HepG2 (cell line): ENCODE measurements around the gene MTNR1A. TPM values are rescaled to one million over a fixed set of nuclear protein-coding genes. Genes with fewer than 3 reads are reported as not detected.
A peak's percentile ranks its signal among the peaks of the same experiment; 100 is the strongest.

ENCODE experiments used
- ATAC-seq: fragments of 200-7000 bp; cut with Tn5 transposase; 3 replicates; pipeline ENCODE4 v1.9.1; 2020; ENCODE audit warnings: mild to moderate bottlenecking, moderate library complexity
- BruUV-seq: library from RNA; stranded (reverse); fragments of 400-500 nt; replicated peaks from 2 replicates; lab custom pipeline; 2021; lab: Mats Ljungman, UMichigan
- CTCF ChIA-PET: fragments of 300-600 bp; formaldehyde crosslinking; extraction: SDS; loops from one replicate; lab custom pipeline; 2021; ENCODE audit warnings: low total read pairs, inconsistent platforms, low intra/inter-chr PET ratio; lab: Yijun Ruan, JAX
- POLR2A ChIA-PET: fragments of 350-600 bp; sonication (Branson Sonifier 250); formaldehyde crosslinking; loops from one replicate; lab custom pipeline; 2020; ENCODE audit warnings: antibody characterized with exemption, inconsistent platforms; lab: Yijun Ruan, JAX
- DNase-seq: peaks from one replicate; pipeline ENCODE4 v3.0.0-alpha.2; 2015; ENCODE audit warnings: low spot score
- FAIRE-seq: peaks from 3 replicates; lab custom pipeline; 2011; peaks lifted over from hg19 to GRCh38; lab: Jason Lieb, UNC
- H2AFZ ChIP-seq: one replicate; pipeline ENCODE4 v1.6.1; 2011; ENCODE audit warnings: low read length, inconsistent platforms
- H3K27ac ChIP-seq: fragments of 300-600 bp; 3 replicates; pipeline ENCODE4 v1.8.0; 2011; ENCODE audit warnings: mixed run types, mild to moderate bottlenecking, mixed read lengths, low read length, inconsistent platforms; ENCODE audit not compliant: insufficient read depth; ENCODE audit errors: extremely low read length
- H3K27me3 ChIP-seq, 2 experiments: fragments of 200-600 bp in 1 of 2; 2 replicates in 1 of 2; 3 replicates in 1 of 2; pipeline versions ENCODE4 v1.6.0 to v1.8.0; 2011; ENCODE audit warnings: low read length in 2 of 2, mild to moderate bottlenecking in 2 of 2, moderate library complexity in 2 of 2, inconsistent platforms in 1 of 2; ENCODE audit not compliant: insufficient read depth in 2 of 2, control insufficient read depth in 1 of 2
- H3K36me3 ChIP-seq, 2 experiments: fragments of 200-600 bp in 1 of 2; replicated peaks in 1 of 2; 2 replicates in 1 of 2; 3 replicates in 1 of 2; pipeline versions ENCODE4 v1.5.1 to v1.8.0; 2011; ENCODE audit warnings: low read length in 2 of 2, inconsistent platforms in 1 of 2; ENCODE audit not compliant: insufficient read depth in 2 of 2, control insufficient read depth in 1 of 2
- H3K4me1 ChIP-seq: 2 replicates; pipeline ENCODE4 v1.5.1; 2012; ENCODE audit warnings: low read length, inconsistent platforms; ENCODE audit not compliant: insufficient read depth
- H3K4me2 ChIP-seq: 2 replicates; pipeline ENCODE4 v1.6.0; 2011; ENCODE audit warnings: low read depth, low read length, inconsistent platforms
- H3K4me3 ChIP-seq, 3 experiments: fragments of 200-600 bp in 1 of 3; sonication (generic), shearing (Covaris generic) in 1 of 3; replicated peaks in 1 of 3; 2 replicates each; pipeline ENCODE4 v1.5.1; 2011 to 2016; ENCODE audit warnings: low read length in 3 of 3, inconsistent platforms in 2 of 3, low read depth in 2 of 3, mild to moderate bottlenecking in 2 of 3, control low read depth in 1 of 3, mixed read lengths in 1 of 3; ENCODE audit not compliant: insufficient read depth in 1 of 3
- H3K79me2 ChIP-seq: one replicate; pipeline ENCODE4 v1.6.1; 2011; ENCODE audit warnings: low read length, inconsistent platforms; ENCODE audit not compliant: insufficient read depth
- H3K9ac ChIP-seq: 2 replicates; pipeline ENCODE4 v1.6.0; 2011; ENCODE audit warnings: mild to moderate bottlenecking, low read depth, low read length, inconsistent platforms; ENCODE audit not compliant: insufficient read depth
- H3K9me3 ChIP-seq: 2 replicates; pipeline ENCODE4 v1.5.1; 2012; ENCODE audit warnings: mild to moderate bottlenecking, low read length
- H4K20me1 ChIP-seq: 2 replicates; pipeline ENCODE4 v1.6.0; 2011; ENCODE audit warnings: inconsistent platforms, mild to moderate bottlenecking, low read length, moderate library complexity; ENCODE audit not compliant: insufficient read depth
- GPN1 ChIP-seq: sonication (generic); formaldehyde crosslinking; IDR thresholded peaks from 2 replicates; pipeline ENCODE4 v1.5.1; 2020; ENCODE audit warnings: missing genetic modification reagents, borderline replicate concordance
- HES4 ChIP-seq: sonication (generic); formaldehyde crosslinking; IDR thresholded peaks from 2 replicates; pipeline ENCODE4 v1.9.0; 2021; ENCODE audit warnings: mild to moderate bottlenecking, missing genetic modification reagents, borderline replicate concordance
- NCOA1 ChIP-seq: sonication (generic); formaldehyde crosslinking; IDR thresholded peaks from 2 replicates; pipeline ENCODE4 v1.9.0; 2021; ENCODE audit warnings: missing genetic modification reagents
- NFYC ChIP-seq: IDR thresholded peaks from 2 replicates; pipeline ENCODE4 v1.6.1; 2016; ENCODE audit warnings: missing genetic modification reagents, missing compliant biosample characterization
- PRDM4 ChIP-seq: sonication (generic); formaldehyde crosslinking; IDR thresholded peaks from 2 replicates; pipeline ENCODE4 v1.9.0; 2021; ENCODE audit warnings: missing genetic modification reagents, borderline replicate concordance
- SRSF1 ChIP-seq: fragments of 200-400 bp; formaldehyde crosslinking; optimal IDR thresholded peaks from 2 replicates; pipeline ENCODE3; 2017; ENCODE audit warnings: mild to moderate bottlenecking, low read depth, low read length, moderate library complexity
- ZNF12 ChIP-seq: sonication (generic); formaldehyde crosslinking; IDR thresholded peaks from 2 replicates; pipeline ENCODE4 v1.5.0; 2020; ENCODE audit warnings: missing genetic modification reagents
- ZNF20 ChIP-seq: sonication (generic); formaldehyde crosslinking; IDR thresholded peaks from 2 replicates; pipeline ENCODE4 v1.4.0; 2020; ENCODE audit warnings: mild to moderate bottlenecking, moderate library complexity, missing genetic modification reagents
- ZNF234 ChIP-seq: sonication (generic); formaldehyde crosslinking; conservative IDR thresholded peaks from 2 replicates; pipeline ENCODE4 v1.5.1; 2020; ENCODE audit warnings: mild to moderate bottlenecking, missing genetic modification reagents
- ZNF737 ChIP-seq: sonication (generic); formaldehyde crosslinking; IDR thresholded peaks from 2 replicates; pipeline ENCODE4 v1.5.0; 2020; ENCODE audit warnings: missing genetic modification reagents, mild to moderate bottlenecking, borderline replicate concordance
- WGBS: methylation state at CpG from one replicate; pipeline ENCODE4 v1.1.6; 2017; ENCODE audit warnings: low lambda C conversion rate; 5-methylcytosine and 5-hydroxymethylcytosine counted together
- in situ Hi-C: cut with HindIII; loops from 2 replicates; pipeline ENCODE4 v1.10.0; 2017; ENCODE audit warnings: low pct_unique_long_range_greater_than_20kb; ENCODE audit not compliant: extremely low pct_ligation_motif_present
- intact Hi-C: fragments of 100-400 bp; cut with micrococcal nuclease; formaldehyde crosslinking; loops from one replicate; pipeline ENCODE4 v1.10.0; 2022; ENCODE audit not compliant: unreplicated experiment
- polyA plus RNA-seq, 8 experiments: library from polyadenylated mRNA; depleted of rRNA in 3 of 8; stranded (reverse) in 7 of 8; unstranded in 1 of 8; fragments of >200 nt; fragmentation: Illumina TruSeq in 4 of 8; extraction: Trizol in 4 of 8; gene quantifications; 2 replicates each; pipeline versions ENCODE4 v1.2.1 to v1.2.3, GENCODE V29; 2011 to 2016; ENCODE audit warnings: low read depth in 4 of 8, missing spikeins in 1 of 8, mixed read lengths in 1 of 8; ENCODE audit not compliant: insufficient read depth in 1 of 8
- total RNA-seq, 5 experiments: library from RNA; depleted of rRNA; stranded (reverse); fragments of >200 nt; fragmentation: Illumina TruSeq; extraction: Trizol; gene quantifications; 2 replicates each; pipeline ENCODE4 v1.2.3, GENCODE V29; 2016; ENCODE audit warnings: low read depth in 1 of 5
- TF ChIP-seq, protein P1 (sequence below): sonication (generic); formaldehyde crosslinking; IDR thresholded peaks from 2 replicates; pipeline ENCODE4 v1.4.0; 2020; ENCODE audit warnings: missing genetic modification reagents
- TF ChIP-seq, protein P2 (sequence below): sonication (generic); formaldehyde crosslinking; IDR thresholded peaks from 2 replicates; pipeline ENCODE4 v1.8.1; 2022; ENCODE audit warnings: low read depth, mild to moderate bottlenecking, missing genetic modification reagents

MTNR1A gene
- total and polyA plus RNA-seq, 2 of the 13 experiments (the other 11 are each of a cell fraction or from before 2014, with no cell fraction given) = not detected

- Histone ChIP-seq H2AFZ (no peak overlapping the region), H3K4me1 (no peaks in the 10 kb centered on the region)
- TF ChIP-seq, protein P1, sequence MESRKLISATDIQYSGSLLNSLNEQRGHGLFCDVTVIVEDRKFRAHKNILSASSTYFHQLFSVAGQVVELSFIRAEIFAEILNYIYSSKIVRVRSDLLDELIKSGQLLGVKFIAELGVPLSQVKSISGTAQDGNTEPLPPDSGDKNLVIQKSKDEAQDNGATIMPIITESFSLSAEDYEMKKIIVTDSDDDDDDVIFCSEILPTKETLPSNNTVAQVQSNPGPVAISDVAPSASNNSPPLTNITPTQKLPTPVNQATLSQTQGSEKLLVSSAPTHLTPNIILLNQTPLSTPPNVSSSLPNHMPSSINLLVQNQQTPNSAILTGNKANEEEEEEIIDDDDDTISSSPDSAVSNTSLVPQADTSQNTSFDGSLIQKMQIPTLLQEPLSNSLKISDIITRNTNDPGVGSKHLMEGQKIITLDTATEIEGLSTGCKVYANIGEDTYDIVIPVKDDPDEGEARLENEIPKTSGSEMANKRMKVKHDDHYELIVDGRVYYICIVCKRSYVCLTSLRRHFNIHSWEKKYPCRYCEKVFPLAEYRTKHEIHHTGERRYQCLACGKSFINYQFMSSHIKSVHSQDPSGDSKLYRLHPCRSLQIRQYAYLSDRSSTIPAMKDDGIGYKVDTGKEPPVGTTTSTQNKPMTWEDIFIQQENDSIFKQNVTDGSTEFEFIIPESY = peak; percentile 74
- TF ChIP-seq NCOA1 (CRISPR knock-in tag) = no peak
- TF ChIP-seq, all 625 proteins: peak for 1
- WGBS = 98% methylated on average over 9 of the region's 9 CpGs
- ATAC-seq (no peak), DNase-seq (no peak), FAIRE-seq (no peak)
- ChIA-PET CTCF (no interaction called here), POLR2A (no interaction called here)
- Histone ChIP-seq H3K36me3 (peaks cover 48 to 92% of the 10 kb centered on the region in 2 experiments), H4K20me1 (no peaks in the 10 kb centered on the region), H3K9me3 (no peaks in the 10 kb centered on the region), H3K9ac (no peak overlapping the region), H3K27ac (no peak overlapping the region), H3K79me2 (no peaks in the 10 kb centered on the region), H3K27me3 (no peaks in the 10 kb centered on the region), H3K4me2 (no peak overlapping the region), H3K4me3 (no peak overlapping the region)
- intact Hi-C loops (loop anchor here (5.0 kb wide), 1 partner anchor 119 kb away; the partner anchor contains the start of gene FAT1), in situ Hi-C loops (no loop called here)
- no TSS peak for BruUV-seq
These were observed 47.6 kb upstream of the MTNR1A start for GRCh38 chr4:186602978-186603377.

- no peak overlapping the region for H3K4me3 ChIP-seq
- WGBS = 100% methylated on average over 10 of the region's 10 CpGs
- BruUV-seq = no TSS peak
- no peak overlapping the region for H2AFZ ChIP-seq
- CTCF ChIA-PET = no interaction called here
- DNase-seq (no peak), ATAC-seq (no peak), FAIRE-seq (no peak)
- no peak overlapping the region for H3K27ac ChIP-seq
- POLR2A ChIA-PET = no interaction called here
- in situ Hi-C loops (no loop called here), intact Hi-C loops (no loop called here)
- H3K4me1 ChIP-seq = no peaks in the 10 kb centered on the region
- H3K4me2 ChIP-seq = no peak overlapping the region
- H3K9ac ChIP-seq = no peak overlapping the region
- no peaks in the 10 kb centered on the region for H3K9me3 ChIP-seq
- H3K27me3 ChIP-seq = no peaks in the 10 kb centered on the region
- peaks cover 45 to 92% of the 10 kb centered on the region in 2 experiments for H3K36me3 ChIP-seq
- no peaks in the 10 kb centered on the region for H3K79me2 ChIP-seq
- H4K20me1 ChIP-seq = no peaks in the 10 kb centered on the region
- TF ChIP-seq SRSF1 (no peak), GPN1 (CRISPR knock-in tag) (no peak), ZNF12 (CRISPR knock-in tag) (no peak), HES4 (CRISPR knock-in tag) (no peak), PRDM4 (CRISPR knock-in tag) (no peak), ZNF737 (no peak), NFYC (CRISPR knock-in tag) (no peak), ZNF234 (CRISPR knock-in tag) (no peak), ZNF20 (CRISPR knock-in tag) (no peak)
- TF ChIP-seq, protein P2, sequence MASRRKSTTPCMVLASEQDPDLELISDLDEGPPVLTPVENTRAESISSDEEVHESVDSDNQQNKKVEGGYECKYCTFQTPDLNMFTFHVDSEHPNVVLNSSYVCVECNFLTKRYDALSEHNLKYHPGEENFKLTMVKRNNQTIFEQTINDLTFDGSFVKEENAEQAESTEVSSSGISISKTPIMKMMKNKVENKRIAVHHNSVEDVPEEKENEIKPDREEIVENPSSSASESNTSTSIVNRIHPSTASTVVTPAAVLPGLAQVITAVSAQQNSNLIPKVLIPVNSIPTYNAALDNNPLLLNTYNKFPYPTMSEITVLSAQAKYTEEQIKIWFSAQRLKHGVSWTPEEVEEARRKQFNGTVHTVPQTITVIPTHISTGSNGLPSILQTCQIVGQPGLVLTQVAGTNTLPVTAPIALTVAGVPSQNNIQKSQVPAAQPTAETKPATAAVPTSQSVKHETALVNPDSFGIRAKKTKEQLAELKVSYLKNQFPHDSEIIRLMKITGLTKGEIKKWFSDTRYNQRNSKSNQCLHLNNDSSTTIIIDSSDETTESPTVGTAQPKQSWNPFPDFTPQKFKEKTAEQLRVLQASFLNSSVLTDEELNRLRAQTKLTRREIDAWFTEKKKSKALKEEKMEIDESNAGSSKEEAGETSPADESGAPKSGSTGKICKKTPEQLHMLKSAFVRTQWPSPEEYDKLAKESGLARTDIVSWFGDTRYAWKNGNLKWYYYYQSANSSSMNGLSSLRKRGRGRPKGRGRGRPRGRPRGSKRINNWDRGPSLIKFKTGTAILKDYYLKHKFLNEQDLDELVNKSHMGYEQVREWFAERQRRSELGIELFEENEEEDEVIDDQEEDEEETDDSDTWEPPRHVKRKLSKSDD (CRISPR knock-in tag) = no peak
These were observed 44.1 kb upstream of the MTNR1A start for GRCh38 chr4:186599483-186599882.
